T47D (cell line): ENCODE results near the gene RER1.
A peak's percentile ranks its signal among the peaks of the same experiment; 100 is the strongest.

ENCODE experiments used
- DNase-seq, 2 experiments: peaks; one replicate each; pipeline versions ENCODE4 v3.0.0 to v3.0.0-alpha.2; 2011 to 2012; ENCODE audit warnings: low read depth in 1 of 2, low spot score in 1 of 2
- JUND ChIP-seq: IDR thresholded peaks from 2 replicates; pipeline ENCODE4 v1.6.1; 2012; ENCODE audit warnings: low read depth
- in situ Hi-C: cut with HindIII; loops from 2 replicates; pipeline ENCODE4 v1.10.0; 2016; ENCODE audit warnings: low sequenced_read_pairs, low pct_unique_long_range_greater_than_20kb

The RER1 gene

DNA sequence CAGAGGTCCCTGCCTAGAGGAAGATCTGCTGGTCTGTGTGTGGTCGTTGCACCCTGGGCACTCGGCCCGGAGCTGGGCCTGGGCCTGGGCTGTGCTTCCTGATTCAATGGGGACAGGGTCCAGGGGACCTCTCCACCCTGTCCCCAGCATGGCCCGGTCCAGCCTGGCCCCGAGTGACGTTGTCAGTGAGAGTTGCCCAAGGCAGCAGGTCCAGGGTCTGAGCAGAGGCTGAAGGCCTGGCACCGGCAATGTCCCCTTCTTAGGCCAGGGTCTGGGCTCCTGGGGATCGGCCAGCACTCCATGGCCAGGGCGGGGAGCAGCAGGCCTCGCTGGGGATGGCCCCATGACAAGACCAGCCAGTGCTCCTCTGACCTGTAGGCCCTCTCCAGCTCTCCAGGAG is 36.3 kb downstream of the RER1 start:
- in situ Hi-C loops: no loop called here
- DNase-seq: no peak
- TF ChIP-seq JUND: no peak

- TF ChIP-seq JUND: no peak
- no peak for DNase-seq
- in situ Hi-C loops: no loop called here
Observed at GRCh38 chr1:2428490-2428889, 36.8 kb downstream of the RER1 start.

DNA sequence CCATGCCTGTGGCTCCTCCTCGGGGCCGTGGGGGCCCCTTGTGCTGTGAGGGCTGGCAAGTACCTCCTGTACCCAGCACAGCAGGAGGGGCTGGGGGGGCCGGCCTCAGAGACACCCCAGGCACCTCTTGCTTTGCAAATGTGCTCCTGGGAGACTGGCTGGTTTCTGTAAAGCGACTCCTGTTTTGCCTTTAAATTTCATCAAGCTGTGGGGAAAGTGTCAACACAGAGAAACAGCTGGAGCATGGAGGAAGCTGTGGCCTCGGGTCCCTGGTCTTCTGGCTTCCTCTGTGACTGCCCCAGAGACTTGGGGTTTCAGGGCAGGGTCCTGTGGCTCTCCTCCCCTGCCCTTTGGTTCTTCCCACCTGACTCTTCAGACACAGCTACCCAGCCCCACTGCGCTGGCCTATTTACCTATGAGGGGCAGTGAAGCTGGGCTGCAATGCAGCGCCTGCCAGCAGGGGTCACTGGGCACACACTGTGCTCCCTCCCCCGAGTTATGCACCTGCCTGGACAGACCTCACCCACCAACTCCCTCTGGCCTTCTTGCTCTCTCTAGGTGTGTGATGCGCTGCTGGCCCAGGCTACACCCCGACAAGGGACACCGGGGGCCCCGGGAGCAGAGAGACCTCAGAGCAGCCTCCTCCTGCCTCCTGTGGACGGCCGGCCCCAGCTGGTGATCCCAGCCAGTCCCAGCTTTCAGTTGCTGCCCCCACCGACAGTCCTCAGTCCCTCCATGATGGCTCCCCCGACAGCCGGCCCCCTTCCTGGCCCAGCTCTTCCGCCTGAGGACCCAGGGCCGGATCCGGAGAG is 38.3 kb downstream of the RER1 start:
- in situ Hi-C loops: no loop called here

DNA sequence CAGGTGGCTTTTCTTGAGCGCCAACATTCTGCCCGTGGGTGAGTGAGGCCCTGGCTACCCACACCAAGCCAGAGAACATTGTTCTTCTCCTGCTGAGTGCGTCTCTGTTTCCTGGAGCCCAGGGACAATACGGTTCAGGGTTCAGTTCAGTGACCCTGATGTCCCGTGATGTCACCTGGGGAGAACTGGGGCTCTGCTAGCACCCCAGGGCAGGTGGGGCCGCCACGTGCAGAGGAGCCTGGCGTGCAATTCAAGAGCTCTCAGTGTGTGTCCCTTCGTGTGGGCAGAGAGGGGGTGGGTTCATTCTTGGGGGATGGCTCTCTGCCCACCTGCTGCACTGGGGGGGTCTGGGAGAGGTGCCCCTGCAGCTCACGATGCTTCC is 38.9 kb downstream of the RER1 start:
- DNase-seq: no peak
- in situ Hi-C loops: no loop called here

More for the DNA sequence above, 38.3 kb downstream of the RER1 start:
- no peak for DNase-seq
- no peak for TF ChIP-seq JUND

DNA sequence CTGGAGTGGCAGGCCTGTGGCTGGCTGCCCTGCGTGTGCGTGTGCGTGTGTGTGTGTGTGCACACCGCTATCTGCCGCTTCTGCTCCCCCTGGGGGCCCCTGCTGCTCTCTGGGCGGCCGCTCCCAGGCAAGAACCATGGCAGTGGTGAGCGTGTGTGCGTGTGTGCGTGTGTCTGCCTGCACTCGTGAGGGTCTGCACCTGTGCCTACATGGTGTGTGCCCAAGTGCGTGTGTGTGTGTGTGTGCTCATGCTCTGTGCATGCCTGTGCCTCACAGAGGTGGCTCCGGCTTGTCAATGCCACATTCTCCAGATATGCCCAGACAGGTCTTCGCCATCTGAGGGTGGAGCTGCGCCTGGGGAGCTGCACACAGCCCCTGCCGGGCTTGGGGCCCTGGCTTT is 39.5 kb downstream of the RER1 start:
- DNase-seq: no peak
- no peak for TF ChIP-seq JUND
- in situ Hi-C loops: no loop called here

More for the DNA sequence above, 38.9 kb downstream of the RER1 start:
- TF ChIP-seq JUND: no peak

GRCh38 chr1:2431518-2431917 is 39.9 kb downstream of the RER1 start:
- DNase-seq: no peak
- no peak for TF ChIP-seq JUND
- in situ Hi-C loops: no loop called here

GRCh38 chr1:2432441-2432844 is 40.8 kb downstream of the RER1 start:
- no peak for TF ChIP-seq JUND
- in situ Hi-C loops: no loop called here
- DNase-seq: no peak

DNA sequence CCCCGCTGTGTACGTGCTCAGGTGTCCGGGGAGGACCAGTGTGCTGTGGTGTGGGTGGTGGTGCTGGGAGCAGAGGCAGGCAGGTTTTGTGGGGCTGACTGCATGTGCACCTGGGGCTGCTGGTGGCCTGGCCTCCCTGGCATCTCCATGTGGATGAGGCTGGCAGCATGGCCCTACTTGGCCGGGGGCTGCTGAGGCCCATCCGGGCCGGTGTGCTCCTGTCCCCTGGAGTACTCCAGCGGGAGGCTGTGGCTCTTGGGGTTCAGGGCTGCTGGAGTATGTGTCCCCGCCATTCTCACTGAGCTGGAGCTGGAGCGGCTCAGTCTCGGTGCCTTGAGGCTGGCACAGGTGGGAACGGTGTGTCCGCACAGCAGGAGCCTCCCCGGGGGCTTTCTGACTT is 41.6 kb downstream of the RER1 start:
- no peak for TF ChIP-seq JUND
- DNase-seq: no peak
- in situ Hi-C loops: no loop called here

GRCh38 chr1:2433936-2434655 is 42.5 kb downstream of the RER1 start:
- DNase-seq: no peak
- in situ Hi-C loops: no loop called here
- no peak for TF ChIP-seq JUND

DNA sequence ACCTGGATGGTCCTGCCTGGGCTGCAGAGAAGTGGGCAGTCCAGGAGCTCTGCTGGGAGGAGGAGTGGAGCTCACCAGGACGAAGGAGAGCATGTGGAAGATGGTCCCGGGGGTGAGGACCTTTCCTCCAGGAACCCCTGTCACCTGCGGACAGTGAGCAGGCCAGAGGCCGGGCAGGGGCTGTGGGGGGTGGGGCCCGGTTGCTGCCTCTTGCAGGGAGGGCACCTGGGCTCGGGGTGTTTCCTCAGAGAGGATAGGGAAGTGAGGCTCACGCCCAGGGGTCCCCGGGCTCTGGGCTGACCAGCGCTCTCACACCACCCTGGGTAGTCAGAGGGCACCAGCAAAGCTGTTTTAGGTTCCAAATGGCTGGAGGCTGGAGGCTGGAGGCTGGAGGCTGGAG is 43.5 kb downstream of the RER1 start:
- in situ Hi-C loops: no loop called here
- no peak for DNase-seq
- TF ChIP-seq JUND: no peak

- TF ChIP-seq JUND: no peak
- in situ Hi-C loops: no loop called here
- DNase-seq: no peak
Observed at GRCh38 chr1:2435746-2436355, 44.2 kb downstream of the RER1 start.

- in situ Hi-C loops: no loop called here
- no peak for DNase-seq
- TF ChIP-seq JUND: no peak
Observed at GRCh38 chr1:2436876-2437275, 45.2 kb downstream of the RER1 start.

- no peak for DNase-seq
- in situ Hi-C loops: no loop called here
- no peak for TF ChIP-seq JUND
Observed at GRCh38 chr1:2437617-2438016, 46.0 kb downstream of the RER1 start.

- TF ChIP-seq JUND: no peak
- in situ Hi-C loops: no loop called here
- peak in 1 of 2 experiments; percentile 19 for DNase-seq
Observed at GRCh38 chr1:2438038-2438437, 46.4 kb downstream of the RER1 start.
